HG02943 (cell line): ENCODE results near the gene SLC6A3.

Source experiments
- ATAC-seq: cut with Tn5 transposase; IDR thresholded peaks from one replicate; pipeline ENCODE4 v1.9.1; 2021; ENCODE audit warnings: mild to moderate bottlenecking, low read depth, moderate library complexity; ENCODE audit not compliant: unreplicated experiment

The SLC6A3 gene

GRCh38 chr5:1357946-1358725 is 87.1 kb downstream of the SLC6A3 start:
- no peak for ATAC-seq

- no peak for ATAC-seq
These were observed 88.1 kb downstream of the SLC6A3 start for GRCh38 chr5:1356873-1357787.

- ATAC-seq: no peak
These were observed 90.7 kb downstream of the SLC6A3 start for GRCh38 chr5:1354576-1354975.

- no peak for ATAC-seq
These were observed 92.7 kb downstream of the SLC6A3 start for GRCh38 chr5:1352231-1353219.

- no peak for ATAC-seq
These were observed 94.1 kb downstream of the SLC6A3 start for GRCh38 chr5:1351156-1351555.

GRCh38 chr5:1349246-1349645 is 96.0 kb downstream of the SLC6A3 start:
- no peak for ATAC-seq

- no peak for ATAC-seq
These were observed 96.3 kb downstream of the SLC6A3 start for GRCh38 chr5:1348986-1349245.

- ATAC-seq: no peak
These were observed 97.7 kb downstream of the SLC6A3 start for GRCh38 chr5:1347571-1347970.

GRCh38 chr5:1346627-1347440 is 98.4 kb downstream of the SLC6A3 start:
- no peak for ATAC-seq

- ATAC-seq: no peak
These were observed 99.2 kb downstream of the SLC6A3 start for GRCh38 chr5:1345876-1346626.

GRCh38 chr5:1344975-1345838 is 100.0 kb downstream of the SLC6A3 start, which contains the start of gene CLPTM1L:
CLPTM1L (minus strand) TSS chr5:1345099; CDS start chr5:1344841, 258 bp downstream.
- peak; percentile 70 for ATAC-seq

- peak; percentile 9 for ATAC-seq
These were observed 101.0 kb downstream of the SLC6A3 start for GRCh38 chr5:1343931-1344901.

- ATAC-seq: no peak
These were observed 101.9 kb downstream of the SLC6A3 start for GRCh38 chr5:1343315-1343751.
